Anterior cingulate cortex (tissue), 58 donors: Measurements from ENCODE around the gene C5.
A peak's percentile ranks its signal among the peaks of the same experiment; 100 is the strongest.
"Not testable (repeated sequence)": the region's sequence is repeated elsewhere in the genome, so short reads cannot be mapped to it uniquely, and the experiment has no call there.

Source experiments
- DNase-seq, 58 donors: peaks; one replicate each; lab custom pipeline; 2025; lab: John Stamatoyannopoulos, UW

C5 gene

DNA sequence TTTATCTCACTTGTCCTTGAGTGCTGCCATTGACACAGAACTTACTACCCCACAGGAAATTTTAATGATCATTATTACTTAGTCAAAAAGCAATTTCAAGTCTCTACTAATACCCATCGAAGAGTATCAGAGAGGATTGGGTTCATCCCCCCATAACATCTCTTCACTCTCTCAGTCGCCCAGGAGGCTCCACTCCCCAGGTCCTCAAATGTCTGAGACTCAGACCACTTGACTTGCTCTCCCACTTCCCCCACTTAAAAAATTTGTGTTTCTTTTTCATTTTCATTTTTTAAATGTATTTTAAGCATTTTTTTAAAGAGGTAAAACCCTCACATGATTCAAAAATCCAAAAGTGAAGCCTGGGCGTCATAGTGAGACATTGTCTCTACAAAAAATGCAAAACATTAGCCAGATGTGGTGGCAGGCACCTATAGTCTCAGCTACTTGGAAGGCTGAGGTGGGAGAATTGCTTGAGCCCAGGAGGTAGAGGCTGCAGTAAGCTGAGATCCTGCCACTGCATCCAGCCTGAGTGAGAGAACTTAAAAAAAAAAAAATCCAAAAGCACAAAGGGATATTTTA lies 66.7 kb downstream of the C5 start:
- DNase-seq = no peak

DNA sequence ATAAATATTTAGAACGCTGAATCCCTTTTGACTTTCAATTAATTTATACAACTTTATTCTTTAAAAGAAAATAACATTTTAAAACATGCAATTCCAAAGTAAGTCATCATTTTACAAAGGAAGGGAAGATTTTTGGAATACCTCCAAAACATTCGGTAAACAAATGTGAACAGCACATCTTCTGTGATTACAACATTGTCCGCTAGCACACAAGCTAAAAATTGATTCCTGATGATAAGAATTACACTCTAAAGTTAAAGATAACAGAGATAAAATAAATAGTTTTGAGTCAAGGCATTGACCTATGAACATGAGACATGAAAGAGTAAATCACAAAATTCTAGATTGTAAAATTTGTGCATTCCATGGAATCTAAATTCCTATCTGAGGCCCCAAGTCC lies 67.2 kb downstream of the C5 start:
- DNase-seq = no peak

DNA sequence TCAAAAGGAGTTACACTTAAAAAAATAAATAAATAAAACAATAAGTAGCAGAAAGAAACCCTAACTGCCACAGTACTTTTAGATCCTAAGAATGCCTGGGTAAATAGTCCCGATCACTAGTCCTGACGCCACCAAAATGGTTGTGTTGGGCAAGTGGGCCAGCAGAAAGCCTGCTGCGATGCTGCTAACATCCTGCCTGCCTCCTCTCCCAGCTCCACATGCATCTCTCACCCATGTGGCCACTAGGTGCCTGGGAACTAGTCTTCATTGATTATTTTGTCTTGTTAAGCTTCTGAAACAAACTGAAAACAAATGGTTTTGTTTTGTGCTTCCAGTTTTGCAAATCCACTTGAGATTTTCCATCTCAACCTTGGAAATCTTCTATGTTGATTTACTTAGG lies 69.1 kb downstream of the C5 start:
- no peak for DNase-seq

DNA sequence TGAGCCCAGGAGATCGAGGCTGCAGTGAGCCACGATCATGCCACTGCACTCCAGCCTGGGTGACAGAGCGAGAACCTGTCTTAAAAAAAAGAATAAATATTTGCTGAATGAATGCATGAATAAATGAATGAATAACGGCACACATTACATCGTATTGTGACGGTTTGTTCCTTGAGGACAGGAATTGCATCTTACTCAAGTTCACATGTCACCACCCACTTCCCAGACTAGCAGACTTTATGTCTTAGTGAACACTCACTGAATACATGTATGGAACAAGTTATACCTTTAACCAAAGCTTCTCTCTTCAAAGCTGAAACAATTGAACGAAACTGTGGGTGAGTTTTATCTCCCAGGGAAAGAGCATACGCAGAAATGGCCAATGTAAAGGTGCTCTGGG lies 70.3 kb downstream of the C5 start:
- no peak for DNase-seq

DNA sequence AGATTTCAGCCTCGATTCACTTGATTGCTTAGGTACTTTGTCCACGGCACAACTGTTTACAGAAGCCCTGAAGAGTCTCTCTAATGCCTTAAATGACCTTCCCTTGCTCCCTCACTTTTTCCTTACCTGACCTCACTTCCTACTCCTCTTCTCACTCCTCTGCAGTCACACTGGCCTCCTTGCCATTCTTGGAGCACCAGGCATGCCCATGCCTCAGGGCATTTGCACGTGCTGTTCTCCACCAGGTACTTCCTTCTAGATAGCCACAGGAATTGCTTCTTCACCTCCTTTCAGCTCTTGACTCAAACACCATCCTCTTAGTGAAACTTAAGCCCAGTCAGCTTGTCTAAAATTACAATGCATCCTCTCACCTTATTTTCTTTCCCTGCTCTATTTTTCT lies 71.1 kb downstream of the C5 start:
- DNase-seq = no peak

DNA sequence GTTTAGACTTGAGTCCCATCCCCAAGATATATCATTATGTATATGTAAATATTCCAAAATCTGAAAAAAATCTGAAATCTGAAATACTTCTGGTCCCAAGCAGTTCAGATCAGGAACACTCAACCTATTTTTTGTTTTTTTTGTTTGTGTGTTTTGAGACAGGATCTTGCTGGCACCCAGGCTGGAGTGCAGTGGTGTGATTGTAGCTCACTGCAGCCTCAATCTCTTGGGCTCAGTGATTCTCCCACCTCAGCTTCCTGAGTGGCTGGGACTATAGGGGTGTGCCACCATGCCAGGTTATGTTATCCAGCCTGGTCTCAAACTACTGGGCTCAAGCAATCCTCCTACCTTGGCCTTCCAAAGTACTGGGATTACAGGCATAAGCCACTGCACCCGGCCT lies 72.8 kb downstream of the C5 start:
- DNase-seq = no peak

DNA sequence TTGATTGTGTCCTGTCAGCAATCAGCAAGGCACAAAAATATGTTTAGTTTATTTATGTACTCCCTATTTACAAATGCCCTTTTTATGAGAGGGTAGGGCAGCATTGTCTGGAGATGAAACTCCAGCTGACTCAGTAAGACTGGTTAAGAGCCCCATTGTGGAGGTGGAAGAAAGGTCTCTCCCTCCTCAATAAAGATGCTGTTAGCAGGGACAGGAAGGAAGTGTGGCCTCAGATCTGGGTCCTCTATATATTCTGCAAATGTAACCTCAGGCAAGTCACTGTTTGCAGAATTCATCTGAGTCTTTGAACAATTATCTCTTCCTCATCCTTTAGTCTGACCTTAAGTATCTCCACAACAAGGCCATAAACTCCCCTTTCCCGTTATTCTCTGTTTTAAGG lies 75.2 kb downstream of the C5 start:
- no peak for DNase-seq

DNA sequence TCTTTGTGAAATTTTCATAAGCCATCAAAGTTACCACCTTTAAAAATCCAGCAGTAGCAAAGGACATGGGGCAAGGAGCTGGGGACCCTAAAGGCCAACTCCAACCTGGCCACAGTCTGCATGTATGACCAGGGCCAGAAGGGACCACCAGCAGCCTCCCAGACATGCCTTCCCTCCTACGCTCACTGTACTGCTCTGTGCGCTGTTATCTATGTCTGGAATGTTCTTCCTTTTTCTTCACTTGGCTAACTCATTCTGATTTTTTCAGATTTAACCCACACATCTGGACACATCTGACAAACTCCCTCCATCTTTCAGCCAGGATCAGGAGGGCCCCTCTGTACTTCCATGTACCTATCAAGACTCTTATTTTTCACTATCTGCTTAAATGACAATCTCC lies 75.9 kb downstream of the C5 start:
- no peak for DNase-seq

DNA sequence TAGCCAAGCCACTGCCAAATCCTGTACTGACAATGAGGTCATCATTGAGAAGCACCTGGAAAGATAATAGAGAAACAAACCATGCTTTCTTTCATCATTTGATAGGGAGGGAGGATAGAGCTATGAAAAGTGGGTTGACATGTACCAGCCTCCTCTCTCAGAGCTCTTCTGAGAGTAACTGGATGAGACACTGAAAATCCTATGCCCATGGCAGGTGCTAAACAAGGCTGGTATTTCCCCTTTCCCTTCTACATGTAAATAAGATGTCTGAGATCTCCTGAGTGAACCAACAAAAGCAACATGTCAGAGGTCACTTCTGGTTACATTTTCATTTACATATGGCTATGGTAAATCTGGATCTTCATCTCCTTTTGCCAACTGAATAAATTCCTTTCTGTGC lies 78.1 kb downstream of the C5 start:
- no peak for DNase-seq

DNA sequence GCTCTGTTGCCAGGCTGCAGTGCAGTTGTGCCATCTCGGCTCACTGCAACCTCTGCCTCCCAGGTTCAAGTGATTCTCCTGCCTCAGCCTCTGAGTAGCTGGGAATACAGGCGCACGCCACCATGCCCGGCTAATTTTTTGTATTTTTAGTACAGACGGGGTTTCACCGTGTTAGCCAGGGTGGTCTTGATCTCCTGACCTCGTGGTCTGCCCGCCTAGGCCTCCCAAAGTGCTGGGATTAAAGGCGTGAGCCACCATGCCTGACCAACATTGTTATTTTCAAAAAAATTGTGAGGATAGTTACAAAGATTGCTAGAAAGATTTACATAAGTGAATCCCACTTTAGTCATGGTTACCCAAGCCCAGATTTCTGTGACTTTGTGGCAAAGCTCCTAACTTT lies 78.6 kb downstream of the C5 start:
- DNase-seq = not testable (repeated sequence)

DNA sequence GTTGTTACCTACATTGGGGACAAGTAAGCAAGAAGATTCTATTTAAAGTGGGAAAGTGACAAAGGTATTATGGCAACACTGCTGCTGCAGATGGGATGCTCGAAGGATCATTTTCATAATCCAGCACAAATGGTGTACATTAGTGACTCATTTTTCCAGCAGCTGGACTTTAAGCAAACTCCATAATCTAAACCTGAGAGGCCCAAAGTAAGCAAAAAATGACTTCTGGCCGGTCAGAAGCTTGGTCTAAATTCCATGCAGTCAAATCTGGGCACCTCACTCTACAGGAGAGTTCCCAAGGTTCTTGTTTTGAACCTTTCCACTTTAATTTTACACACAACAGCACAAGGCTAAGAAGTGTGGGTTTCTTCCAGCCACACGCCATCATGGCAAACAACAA lies 79.8 kb downstream of the C5 start:
- no peak for DNase-seq

DNA sequence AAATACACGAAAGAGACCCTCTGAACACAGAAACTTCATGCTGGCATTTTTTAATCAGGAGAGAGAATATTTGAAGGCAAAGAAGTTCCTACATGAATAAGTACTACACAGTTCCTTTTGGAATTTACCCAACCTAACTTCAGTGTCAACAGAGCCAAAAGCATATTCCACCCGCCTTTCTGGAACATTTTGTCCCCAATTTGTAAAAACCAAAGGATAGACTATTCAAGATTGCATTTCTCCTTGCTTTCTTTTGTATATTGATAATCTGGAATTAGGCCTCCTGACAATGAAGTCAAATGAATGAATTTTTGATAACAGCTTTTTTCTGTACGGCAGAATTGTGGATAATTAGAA lies 84.1 kb downstream of the C5 start:
- DNase-seq = peak in 2 of 58 donors; percentile 51 to 79

DNA sequence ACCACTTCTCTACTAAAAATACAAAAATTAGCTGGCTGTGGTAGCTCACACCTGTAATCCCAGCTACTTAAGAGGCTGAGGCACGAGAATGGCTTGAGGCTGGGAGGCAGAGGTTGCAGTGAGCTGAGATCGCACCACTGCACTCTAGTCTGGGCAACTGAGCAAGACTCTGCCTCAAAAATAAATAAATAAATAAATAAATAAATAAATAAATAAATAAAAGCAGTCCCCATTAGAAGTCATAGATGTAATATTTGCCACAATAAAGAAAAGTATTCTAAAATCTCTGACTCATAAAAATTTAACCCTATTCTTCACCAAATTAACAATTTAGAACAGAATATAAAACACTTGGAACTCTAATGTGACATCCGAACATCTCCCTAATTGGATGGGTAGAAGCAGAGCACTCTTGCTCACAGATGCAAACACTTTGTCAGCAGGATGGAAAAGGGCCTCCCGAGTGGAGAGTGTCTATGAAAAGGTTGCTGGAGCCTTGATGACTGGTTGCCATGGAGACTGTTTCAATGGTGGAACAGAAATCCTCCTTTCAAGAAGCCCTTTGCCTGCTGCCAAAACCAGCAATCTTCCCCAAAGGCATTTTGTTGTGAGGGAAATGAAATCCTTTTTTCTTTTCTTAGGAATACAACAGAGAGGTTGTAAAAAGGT lies 84.6 kb downstream of the C5 start:
- peak in 43 of 58 donors; percentile 5 to 83 (median 38) for DNase-seq

DNA sequence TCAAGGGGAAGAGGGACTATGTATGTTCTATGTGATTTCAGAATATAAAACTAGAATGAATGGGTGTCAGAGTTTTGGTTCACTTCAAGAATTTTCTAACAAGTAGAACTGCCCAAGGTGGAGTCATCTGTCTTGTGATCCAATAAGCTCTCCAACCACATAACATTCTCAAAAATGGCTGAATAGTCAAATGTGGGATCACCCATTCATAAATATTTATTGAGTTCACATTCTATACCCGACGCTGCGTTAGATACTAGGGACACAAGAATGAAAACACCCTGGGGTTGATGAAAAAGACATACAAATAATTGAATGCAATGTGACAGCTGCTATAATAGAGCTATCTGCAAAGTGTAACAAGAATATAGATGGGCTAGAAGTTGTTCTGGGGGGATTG lies 88.1 kb downstream of the C5 start:
- no peak for DNase-seq

DNA sequence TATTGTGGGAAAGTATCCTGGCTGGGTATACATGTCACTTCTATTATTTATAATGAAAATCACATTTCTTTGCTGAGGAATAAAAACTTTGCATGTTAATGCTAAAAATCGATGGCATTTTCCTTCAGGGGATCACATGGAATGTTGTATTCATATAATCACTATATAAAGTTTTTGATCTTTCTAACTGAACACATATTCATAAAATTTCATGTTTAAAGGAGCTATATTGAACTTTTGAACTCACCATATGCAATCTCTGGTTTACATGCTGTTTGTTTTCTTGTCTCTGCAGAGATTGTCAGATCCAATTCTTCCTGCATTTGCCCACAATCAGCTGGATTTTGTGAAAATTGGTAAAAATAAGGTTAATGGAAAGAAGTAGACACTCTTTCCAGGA lies 90.1 kb downstream of the C5 start:
- DNase-seq = no peak

DNA sequence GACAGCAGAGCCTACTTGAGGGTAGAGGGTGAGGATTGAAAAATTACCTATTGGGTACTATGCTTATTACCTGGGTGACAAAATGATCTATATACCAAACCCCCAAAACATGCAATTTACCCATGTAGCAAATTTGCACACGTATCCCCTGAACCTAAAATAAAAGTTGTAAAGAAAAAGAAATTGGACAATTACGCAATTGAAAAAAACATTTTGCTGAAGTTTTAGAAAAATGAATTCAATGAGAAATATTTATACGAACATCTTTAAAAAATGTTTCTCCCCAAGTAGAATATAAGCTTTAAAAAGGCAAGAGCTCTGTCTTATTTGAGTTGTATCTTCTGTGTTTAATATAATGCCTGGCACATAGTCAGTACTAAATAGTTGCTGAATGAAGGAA lies 93.2 kb downstream of the C5 start:
- no peak for DNase-seq

DNA sequence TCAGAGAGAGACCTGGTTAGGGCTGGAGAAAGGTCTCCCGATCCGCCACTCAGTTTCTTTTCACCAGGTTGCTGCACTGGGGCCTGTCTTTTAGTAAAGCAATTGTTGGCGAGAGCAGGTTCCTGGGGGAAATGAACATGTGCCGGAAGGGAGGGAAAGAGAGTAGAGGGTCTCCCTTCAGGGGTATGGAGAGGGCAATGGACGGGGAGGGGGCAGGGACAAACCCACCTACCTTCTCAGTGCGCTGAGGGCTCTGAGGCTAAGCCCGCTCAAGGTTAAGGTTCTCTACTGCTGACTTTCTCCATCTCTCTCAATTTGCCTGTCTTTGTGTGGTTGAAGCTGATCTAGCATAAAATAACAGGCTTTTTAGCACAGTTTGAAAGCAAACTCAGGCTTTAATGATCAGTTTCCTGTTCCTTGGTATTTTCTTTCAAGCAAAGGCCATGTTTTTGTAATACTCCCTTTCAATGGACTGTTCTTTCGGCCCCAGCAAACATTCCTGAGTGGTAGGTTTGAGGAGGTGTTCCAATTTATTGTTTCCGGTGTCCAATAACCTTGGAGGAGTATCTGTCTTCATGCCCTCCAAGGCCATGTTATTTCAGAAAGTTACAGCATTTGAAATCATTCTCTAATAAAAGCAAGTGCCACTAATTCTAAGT lies 98.0 kb downstream of the C5 start:
- no peak for DNase-seq

DNA sequence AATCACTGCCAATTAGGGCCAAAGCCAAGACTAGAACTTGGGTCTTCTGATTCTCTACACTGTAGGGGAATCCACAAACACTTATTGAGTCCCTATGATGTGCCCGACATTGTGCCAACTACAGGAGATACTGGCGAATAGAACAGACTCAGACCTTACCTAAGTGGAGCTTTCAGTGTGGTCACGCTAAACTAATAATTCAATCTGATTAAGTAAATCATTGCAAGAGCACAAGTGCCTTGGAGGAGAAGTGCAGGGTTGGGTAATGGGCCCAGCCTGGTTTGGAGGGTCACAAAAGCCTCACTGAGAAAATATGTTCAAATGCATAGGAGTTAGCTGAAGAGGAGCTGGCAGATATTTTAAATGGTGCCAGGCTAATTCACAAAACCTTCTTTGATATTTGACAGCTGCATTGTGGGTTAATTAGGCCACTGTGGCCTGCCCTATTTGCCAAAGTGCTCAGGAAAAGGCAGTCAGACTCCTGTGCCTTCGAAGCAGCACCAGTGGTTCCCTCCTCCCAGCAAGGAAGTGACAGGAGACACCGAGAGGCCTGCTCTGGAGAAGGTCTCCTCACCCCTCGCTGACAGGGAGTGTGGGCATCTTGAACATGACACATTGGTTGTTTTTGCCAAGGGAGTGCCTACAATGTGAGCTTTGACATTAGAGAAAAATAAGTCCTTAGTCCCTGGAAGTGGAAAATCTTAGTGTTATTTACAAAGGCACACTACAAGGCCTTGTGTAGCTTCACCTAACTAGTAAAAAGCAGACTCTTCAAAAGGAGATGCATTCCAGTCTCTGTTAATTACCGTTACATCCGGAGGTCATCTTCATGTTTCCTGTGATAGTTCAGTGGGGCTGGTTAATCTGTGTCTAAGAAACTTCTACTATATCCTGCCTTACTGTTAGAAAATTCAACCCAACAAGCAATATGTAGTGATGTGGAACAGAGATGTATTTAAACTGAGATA lies 99.4 kb downstream of the C5 start:
- peak in 1 of 58 donors; percentile 15 for DNase-seq

DNA sequence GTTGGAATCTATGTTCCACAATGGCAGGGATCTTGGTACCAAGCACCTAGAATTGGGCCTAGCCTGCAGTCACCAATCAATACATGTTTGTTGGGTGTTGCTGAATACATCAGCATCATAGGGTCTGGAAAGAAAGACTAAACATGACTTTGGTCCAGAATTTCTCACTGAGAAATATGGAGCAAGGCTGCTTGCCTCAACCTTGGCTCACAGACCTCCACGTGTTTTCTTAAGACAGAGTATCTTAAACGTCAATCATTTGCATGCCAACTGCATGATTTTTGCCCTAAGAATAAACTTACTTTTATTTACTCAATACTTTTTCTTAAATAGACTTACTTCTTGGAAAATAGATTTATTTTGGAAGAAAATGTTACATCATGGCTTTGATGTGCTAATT lies 100.8 kb downstream of the C5 start:
- DNase-seq = no peak

DNA sequence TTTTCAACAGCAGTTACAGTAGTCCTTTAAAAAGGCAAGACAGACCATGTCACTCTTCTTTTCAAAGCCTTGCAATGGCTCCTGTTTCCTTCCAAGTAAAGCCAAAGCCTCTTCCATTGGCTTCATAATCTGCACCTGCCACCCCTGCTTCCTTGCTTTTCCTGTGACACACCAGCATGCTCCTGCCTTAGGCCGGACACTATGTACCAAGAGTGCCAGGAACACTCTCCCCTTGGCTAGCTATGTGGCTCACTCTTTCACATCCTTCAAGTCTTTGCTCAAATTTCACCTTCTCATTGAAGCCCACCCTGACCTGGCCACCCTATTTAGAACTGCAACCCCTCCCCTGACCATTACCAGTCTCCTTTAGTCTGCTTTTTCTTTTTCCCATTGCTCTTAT lies 101.3 kb downstream of the C5 start:
- DNase-seq = no peak

DNA sequence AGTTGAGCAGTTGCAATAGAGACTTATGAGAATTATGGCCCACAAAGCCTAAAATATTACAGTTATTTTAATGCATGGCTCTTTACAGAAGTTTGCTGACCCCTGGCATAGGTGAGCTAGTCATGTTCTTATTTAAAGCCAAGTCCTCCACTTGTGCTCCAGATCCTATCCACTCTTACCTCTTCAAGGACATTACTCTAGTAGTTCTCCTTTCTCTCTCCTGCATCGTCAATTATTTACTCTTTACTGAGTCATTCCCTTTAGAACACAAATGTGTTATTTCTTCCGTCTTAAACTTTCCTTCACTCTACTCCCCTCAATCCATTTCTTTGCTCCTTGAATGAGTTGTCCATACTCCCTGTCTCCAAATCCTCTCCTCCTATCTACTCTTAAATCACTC lies 102.9 kb downstream of the C5 start:
- no peak for DNase-seq
